Stimulated activated CD4-positive, alpha-beta T cell treated with anti-CD3 and anti-CD28 coated beads, Interleukin-12 subunit alpha, Interleukin-12 subunit beta, amount 100 ng/mL, for 4 hours (primary cell): ENCODE data around the gene ZNF423.

Experiments used
- DNase-seq: peaks from one replicate; pipeline ENCODE4 v3.0.0-alpha.2; 2020

The ZNF423 gene

DNA sequence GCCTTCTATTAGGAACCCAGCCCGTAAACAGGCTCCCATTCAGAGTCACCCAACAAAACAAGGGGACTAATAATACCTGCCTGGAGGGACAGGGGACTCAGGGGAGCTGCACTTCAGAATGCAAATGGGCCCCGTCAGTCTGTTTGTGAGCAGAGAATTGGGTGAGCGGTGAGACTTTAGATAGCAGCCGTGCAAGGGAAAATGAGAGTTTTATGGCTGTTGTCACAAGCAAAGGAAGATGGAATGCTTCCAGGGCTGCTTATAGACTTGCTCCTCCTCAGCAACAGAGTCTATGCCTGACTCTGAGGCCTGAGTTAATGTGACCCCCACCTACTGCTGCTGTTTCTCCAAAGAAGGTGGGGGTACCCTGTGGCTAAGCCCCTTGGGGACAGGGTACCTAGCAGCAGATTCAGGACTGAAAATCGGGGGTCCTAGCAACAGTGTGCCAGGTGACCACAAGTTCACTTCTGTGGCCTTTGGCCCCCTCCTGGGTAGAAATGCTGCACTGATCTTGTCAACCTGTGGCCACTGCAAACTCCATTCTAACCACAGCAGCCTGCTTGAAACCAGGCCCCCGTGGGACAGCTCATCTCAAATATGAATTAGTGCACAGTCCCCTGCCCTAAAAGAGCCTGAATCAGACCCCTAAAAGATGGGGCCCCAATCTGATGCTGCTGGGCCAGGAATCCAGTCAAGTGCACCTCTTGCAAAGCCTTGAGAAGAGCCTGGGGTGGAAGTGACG is 355.9 kb downstream of the ZNF423 start:
- no peak for DNase-seq

GRCh38 chr16:49499414-49499785 is 356.5 kb downstream of the ZNF423 start:
- no peak for DNase-seq

GRCh38 chr16:49498666-49499413 is 357.1 kb downstream of the ZNF423 start:
- DNase-seq = no peak

DNA sequence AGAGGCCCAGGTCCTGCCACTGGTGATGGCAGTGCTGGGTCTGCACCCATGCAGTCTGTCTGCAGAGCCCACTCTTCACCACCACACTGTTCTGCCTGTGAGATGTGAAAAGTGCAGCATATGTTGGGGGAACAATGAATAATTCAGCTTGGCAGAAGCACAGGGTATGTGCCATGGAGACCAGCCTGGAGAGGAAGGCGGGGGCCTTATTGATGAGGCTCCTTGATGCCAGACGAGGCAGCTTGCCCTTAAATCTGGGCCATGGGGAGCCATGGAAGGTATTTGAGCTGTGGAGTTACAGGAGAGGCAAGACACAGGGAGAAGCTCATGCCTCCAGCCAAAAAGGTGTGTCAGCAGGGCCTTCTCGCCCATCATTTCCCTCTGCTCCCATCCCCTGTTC is 357.6 kb downstream of the ZNF423 start:
- DNase-seq = no peak

DNA sequence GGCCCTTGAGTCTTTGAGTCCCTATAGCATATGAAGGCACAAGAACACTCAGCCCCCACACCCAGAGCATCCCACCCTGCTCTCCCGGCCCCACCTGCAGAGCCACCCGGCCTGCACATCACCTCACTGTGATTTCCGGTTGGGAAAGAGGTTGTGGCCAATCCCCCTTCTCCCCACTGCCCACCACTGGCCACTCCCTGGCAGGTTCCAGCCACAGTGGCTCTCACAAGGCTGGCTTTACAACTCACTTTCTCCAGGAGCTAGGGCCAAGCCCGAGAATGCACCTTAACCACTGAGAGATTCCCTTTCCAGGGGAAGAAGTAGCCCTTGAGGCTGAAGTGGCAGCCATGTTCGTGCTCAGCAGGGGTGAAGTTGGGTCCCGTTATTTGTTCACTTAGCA is 358.4 kb downstream of the ZNF423 start:
- DNase-seq = no peak

DNA sequence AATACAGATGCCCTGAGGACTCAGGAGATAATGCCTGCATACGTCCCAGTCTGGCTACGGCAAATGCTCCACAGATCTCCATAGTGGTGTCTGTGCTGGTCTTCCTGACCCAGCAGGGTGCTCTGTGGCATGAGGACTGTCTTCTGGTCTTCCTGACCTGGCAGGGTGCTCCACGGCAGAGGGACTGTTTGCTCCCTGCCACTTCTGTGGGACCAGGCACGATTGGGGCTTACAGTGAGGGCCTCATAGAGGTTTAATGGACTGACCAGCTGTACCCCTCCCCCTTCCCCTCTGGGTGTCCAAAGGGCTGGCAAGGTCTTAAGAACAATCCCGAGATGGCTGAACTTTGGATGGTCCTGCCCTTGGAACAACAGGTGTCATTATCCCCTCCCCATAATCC is 359.3 kb downstream of the ZNF423 start:
- no peak for DNase-seq

DNA sequence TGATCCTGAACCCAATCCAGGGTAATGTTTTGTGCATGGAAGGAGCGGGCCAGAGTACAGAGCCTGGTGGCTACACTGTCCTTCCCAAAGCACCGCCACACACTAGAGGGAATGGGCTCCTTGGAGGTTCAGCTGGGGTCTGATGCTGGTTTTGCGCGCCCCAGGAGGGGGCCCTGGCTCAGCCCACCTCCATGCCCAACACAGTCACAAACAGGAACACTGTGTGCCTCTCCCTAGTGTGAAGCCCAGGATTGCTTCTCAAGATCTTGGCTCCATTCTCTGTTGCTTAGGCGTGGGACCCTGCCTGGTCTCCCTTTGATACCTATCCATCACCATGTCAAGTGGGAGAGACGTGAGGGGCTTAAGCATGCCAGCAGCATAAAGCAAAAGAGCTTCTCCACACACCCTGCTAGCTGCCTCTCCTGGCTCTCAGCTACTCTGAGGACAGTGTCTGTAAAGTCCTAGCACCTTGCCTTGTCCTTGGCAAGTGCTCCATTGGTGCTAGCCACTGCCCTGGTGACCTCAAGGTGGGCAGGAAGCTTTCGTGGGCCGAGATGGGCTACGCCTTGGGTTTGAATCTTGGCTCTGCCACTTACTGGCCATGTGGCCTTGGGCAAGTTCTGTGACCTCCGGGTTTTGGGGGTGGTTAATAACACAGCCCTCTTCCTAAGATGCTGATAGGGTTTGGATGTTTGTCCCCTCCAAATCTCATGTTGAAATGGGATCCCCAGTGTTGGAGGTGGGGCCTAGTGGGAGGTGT is 360.1 kb downstream of the ZNF423 start:
- DNase-seq = no peak

- DNase-seq = no peak
Measured at GRCh38 chr16:49494891-49495566, 360.9 kb downstream of the ZNF423 start.

- DNase-seq = no peak
Measured at GRCh38 chr16:49494474-49494873, 361.4 kb downstream of the ZNF423 start.

DNA sequence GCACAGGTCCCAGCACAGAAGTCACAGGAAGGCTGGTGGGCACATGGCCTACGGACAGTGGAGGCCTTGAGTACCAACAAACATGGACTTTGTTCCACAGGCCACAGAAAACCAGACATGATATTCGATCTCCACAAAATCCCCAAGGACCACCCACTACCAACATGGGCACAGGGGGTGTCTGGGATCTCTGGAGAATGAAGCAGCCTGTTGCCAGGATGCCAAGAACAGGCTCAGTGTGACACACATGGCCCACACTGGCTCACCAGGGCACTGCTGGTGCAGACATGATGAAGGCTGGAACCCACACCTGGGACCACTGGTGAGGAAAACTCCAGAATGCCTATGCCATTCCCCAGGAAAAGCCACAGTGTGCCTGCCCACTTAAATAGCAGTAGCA is 362.1 kb downstream of the ZNF423 start:
- DNase-seq = no peak

- DNase-seq = no peak
Measured at GRCh38 chr16:49492896-49493626, 362.9 kb downstream of the ZNF423 start.

- peak; percentile 38 for DNase-seq
Measured at GRCh38 chr16:49491771-49492761, 363.8 kb downstream of the ZNF423 start.

DNA sequence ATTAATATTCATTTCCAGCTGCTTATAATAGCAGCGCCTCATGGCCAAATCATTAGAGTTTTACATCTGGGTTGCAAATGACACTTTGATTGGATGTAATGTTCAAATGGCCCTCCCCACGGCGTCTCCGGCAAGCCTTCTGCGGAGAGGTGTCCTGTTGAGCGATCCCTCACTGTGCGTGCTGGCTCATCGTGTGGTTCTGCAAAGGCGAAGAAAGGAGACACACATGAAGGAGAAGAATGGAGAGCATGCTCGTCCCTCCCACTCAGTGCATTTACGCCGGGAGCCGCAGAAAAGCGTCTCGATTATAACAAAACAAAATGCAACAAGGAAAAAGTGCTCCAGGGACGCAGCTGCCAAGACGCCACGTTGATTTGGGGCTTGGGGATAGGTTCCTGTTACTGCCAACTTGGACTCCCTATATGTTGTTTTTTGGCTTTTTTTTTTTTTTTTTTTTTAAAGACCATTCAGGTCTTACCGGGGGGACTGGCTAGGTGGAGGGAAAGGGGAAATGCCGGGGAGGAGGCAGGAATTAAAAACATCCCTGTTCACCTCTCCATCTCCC is 364.7 kb downstream of the ZNF423 start:
- DNase-seq = no peak

DNA sequence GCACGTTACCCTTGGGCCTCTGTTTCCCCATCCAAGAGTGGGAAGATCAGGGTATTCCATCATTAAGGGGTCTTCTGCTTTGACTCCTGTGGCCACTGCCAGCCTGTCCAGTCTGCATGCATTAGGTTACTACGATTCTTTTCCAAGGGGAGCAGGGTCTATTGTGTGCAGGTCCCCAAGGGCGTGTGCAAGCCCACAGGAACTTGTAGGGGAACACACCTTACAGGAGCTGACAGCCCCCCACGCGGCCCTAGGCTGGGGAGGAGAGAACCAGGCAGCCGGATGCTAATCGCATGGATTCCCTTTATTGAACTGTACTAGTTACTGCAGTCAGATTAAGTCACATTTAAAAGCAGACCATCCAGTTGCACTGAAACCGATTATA is 365.6 kb downstream of the ZNF423 start:
- DNase-seq = no peak

DNA sequence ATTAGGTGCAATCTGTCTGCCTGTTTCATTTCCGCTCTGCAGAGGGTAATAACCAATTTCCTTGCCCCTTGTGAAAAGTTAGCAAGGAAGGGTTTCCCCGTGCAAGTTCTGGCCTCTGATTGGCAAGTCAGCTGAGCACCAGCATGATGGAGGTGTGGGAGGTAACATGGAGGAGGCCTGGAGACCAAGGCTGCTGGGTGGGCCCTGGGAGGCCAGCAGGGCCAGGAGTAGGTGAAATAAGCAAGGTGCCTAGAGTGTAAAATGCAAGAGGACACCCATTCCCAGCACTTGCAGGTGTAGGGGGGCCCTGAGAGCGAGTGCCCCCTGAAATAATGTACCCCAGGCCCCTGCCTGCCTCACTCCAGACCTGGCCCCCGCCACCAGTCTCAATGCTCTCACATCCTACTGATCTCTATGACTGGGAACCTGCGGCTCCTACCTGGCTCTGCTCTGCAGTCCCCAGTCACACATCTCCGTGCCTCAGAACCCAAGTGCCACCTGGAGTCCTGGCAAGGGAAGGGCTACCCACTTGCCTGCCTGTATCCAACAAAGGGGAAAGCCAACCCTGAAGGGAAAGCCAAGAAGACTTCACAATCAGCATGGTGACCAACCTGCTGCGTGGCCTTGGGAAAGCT is 366.1 kb downstream of the ZNF423 start:
- no peak for DNase-seq

DNA sequence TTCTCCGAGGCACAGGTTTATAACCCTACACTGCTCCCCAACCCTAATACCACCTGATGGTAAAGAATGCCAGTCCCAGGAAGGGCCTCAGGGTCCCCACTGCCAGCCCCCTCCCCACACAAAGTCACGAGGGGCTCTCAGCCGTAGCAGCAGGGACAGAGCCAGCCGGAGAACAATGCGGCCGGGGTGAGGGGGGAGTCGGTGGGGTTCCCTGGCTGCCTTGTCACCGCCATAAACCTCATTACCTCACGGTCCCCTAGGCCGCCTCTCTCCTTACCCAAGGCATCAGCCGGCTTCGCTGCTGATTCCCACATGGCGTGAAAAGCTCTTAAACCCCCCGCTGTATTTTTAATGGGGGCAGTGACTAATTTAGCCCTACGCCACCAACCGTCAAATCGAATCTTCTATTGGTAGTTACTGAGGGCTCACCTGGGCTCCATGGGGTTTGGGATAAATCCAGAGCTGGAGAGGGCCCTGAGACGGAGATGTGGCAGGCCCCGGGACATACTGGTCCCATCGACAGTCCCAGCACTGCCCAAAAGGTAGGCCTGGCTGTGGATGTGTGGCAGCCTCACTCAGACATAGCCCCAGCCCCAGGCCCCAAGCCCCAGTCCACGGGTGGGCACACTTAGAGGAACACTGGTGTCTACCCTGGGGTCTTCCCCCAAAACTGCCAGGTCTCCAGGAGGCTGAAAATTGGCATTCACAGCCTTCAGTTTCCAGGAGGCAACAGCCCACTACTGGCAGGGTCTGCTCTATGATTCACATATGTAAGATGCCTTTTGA is 367.0 kb downstream of the ZNF423 start:
- no peak for DNase-seq

GRCh38 chr16:49488336-49488735 is 367.6 kb downstream of the ZNF423 start:
- DNase-seq = no peak

DNA sequence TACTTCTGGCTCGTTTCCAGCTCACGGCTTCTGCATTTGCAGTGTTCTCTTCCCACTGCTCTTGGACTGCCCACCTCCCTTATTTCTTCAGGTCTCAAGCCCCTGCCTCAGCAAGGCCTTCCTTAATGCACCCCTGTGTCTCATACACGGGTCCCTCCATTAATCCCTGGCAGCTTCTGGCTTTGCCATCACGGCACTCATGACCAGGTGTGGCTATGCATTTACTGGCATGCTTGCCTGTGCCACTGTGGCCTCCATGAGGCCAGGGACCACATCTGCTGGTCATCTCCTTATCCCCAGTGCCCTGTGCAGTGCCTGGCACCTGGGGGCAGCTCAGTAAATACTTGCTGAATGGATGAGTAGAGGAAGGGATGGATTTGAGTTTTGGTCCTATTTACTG is 368.2 kb downstream of the ZNF423 start:
- DNase-seq = no peak

DNA sequence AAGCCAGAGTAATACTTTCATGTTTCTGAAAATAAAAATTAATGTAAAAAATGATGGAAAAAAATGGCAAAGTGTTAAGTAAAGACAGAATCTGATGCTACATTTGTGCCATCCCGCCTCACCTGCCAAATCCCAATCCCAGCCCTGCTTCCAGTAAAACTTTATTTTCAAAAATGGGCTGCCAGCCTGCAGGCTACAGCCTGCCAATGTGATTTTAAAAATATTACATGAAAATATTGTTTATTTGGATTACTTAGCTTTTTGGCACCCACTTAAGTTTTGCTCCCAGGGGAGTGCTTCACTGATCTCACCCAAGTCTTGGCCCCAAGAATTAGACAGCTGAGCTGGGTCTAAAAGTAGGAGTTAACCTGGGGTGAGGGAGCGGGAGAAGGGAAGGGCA is 369.5 kb downstream of the ZNF423 start:
- DNase-seq = no peak

DNA sequence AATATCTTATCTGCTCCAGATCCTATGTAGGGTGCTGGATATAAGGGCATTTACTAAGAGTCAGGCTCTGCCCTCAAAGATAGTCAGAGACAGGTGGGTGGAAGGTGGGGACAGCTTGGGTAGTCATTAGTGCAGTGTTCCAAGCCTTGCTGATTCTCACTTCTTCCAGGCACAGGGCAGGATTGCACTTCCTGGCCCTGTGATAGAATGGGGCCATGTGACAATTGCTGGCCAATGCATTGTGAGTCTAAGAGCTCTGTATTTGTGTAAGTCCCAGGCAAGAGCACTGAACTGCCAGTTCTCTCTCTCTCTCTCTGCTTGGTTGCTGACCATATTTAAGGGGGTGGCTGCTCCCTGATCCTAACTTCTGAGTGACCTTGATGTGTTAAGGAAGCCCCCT is 370.2 kb downstream of the ZNF423 start:
- no peak for DNase-seq
